MCF 10A (cell line): ENCODE results near the gene ABCB1. TPM values are rescaled to one million over a fixed set of nuclear protein-coding genes. Genes with fewer than 3 reads are reported as not detected.

Experiments
- BruUV-seq: library from RNA; stranded (reverse); fragments of 400-500 nt; replicated peaks from 2 replicates; lab custom pipeline; 2021; lab: Mats Ljungman, UMichigan
- CTCF ChIA-PET: fragments of 300-600 bp; sonication (Branson Sonifier 250); formaldehyde crosslinking; extraction: SDS; loops from one replicate; lab custom pipeline; 2021; ENCODE audit warnings: antibody characterized with exemption, inconsistent platforms; lab: Yijun Ruan, JAX
- POLR2A ChIA-PET: fragments of 300-600, 350-650 bp; sonication (Branson Sonifier 250); formaldehyde crosslinking; extraction: SDS; loops from one replicate; lab custom pipeline; 2020; ENCODE audit warnings: antibody characterized with exemption, inconsistent platforms; lab: Yijun Ruan, JAX
- DNase-seq: peaks from one replicate; pipeline ENCODE4 v3.0.0-alpha.2; 2018; ENCODE audit not compliant: unreplicated experiment
- H3K27ac Mint-ChIP-seq: one replicate; pipeline ENCODE4 v1.8.0; 2022; ENCODE audit warnings: mild to moderate bottlenecking, low read depth, mixed read lengths; ENCODE audit not compliant: unreplicated experiment
- H3K27me3 Mint-ChIP-seq: one replicate; pipeline ENCODE4 v1.8.0; 2022; ENCODE audit warnings: mixed read lengths; ENCODE audit not compliant: insufficient read depth, unreplicated experiment
- H3K36me3 Mint-ChIP-seq: one replicate; pipeline ENCODE4 v1.8.0; 2022; ENCODE audit warnings: mild to moderate bottlenecking, moderate library complexity, mixed read lengths; ENCODE audit not compliant: insufficient read depth, unreplicated experiment
- H3K4me1 Mint-ChIP-seq: one replicate; pipeline ENCODE4 v1.8.0; 2022; ENCODE audit warnings: mixed read lengths; ENCODE audit not compliant: insufficient read depth, unreplicated experiment
- H3K4me3 Mint-ChIP-seq: one replicate; pipeline ENCODE4 v1.8.0; 2022; ENCODE audit warnings: mild to moderate bottlenecking, moderate library complexity, mixed read lengths; ENCODE audit not compliant: unreplicated experiment
- H3K9me3 Mint-ChIP-seq: one replicate; pipeline ENCODE4 v1.8.0; 2022; ENCODE audit warnings: mixed read lengths; ENCODE audit not compliant: unreplicated experiment
- CTCF ChIP-seq: fragments of 200-600 bp; IDR thresholded peaks from one replicate; pipeline ENCODE4 v1.8.0; 2022; ENCODE audit warnings: antibody characterized with exemption, mild to moderate bottlenecking; ENCODE audit not compliant: unreplicated experiment
- intact Hi-C: fragments of 100-400 bp; cut with micrococcal nuclease; formaldehyde crosslinking; loops from 2 replicates; pipeline ENCODE4 v1.14.1; 2022
- total RNA-seq: library from RNA; stranded (reverse); gene quantifications from 2 replicates; pipeline ENCODE4 v1.2.3, GENCODE V29; 2022

The ABCB1 gene
- total RNA-seq, 1 experiment from 2014 or later: not detected

- DNase-seq: no peak
- CTCF ChIA-PET: interaction anchor here (0.8 kb wide), 1 partner anchor 30 kb away, joined by 4 read pairs; no protein-coding TSS in a partner anchor
- H3K27ac Mint-ChIP-seq: no peak overlapping the region
- no peak for TF ChIP-seq CTCF
- no peaks in the 10 kb centered on the region for H3K9me3 Mint-ChIP-seq
- H3K36me3 Mint-ChIP-seq: no peaks in the 10 kb centered on the region
- no peak overlapping the region for H3K4me3 Mint-ChIP-seq
- peaks cover 15% of the 10 kb centered on the region for H3K27me3 Mint-ChIP-seq
- intact Hi-C loops: no loop called here
- no TSS peak for BruUV-seq
- H3K4me1 Mint-ChIP-seq: no peaks in the 10 kb centered on the region
- POLR2A ChIA-PET: interaction anchor here (0.6 kb wide), 1 partner anchor 512 kb away, joined by 3 read pairs; no protein-coding TSS in a partner anchor
Measured at GRCh38 chr7:87592300-87592699, 8.4 kb downstream of the ABCB1 start.

- intact Hi-C loops: no loop called here
- no peaks in the 10 kb centered on the region for H3K4me1 Mint-ChIP-seq
- H3K27me3 Mint-ChIP-seq: peaks cover 9% of the 10 kb centered on the region
- BruUV-seq: no TSS peak
- H3K36me3 Mint-ChIP-seq: no peaks in the 10 kb centered on the region
- ChIA-PET CTCF (interaction anchor here (0.6 kb wide), 1 partner anchor 162 kb away, joined by 4 read pairs; no protein-coding TSS in a partner anchor), POLR2A (no interaction called here)
- H3K4me3 Mint-ChIP-seq: no peak overlapping the region
- DNase-seq: no peak
- H3K27ac Mint-ChIP-seq: no peak overlapping the region
- H3K9me3 Mint-ChIP-seq: no peaks in the 10 kb centered on the region
- no peak for TF ChIP-seq CTCF
Measured at GRCh38 chr7:87591211-87591610, 9.5 kb downstream of the ABCB1 start.

- DNase-seq: no peak
- no TSS peak for BruUV-seq
- CTCF ChIA-PET: no interaction called here
- Mint-ChIP-seq H3K4me1 (no peaks in the 10 kb centered on the region), H3K27ac (no peak overlapping the region), H3K27me3 (peaks cover 11% of the 10 kb centered on the region), H3K9me3 (no peaks in the 10 kb centered on the region), H3K4me3 (no peak overlapping the region), H3K36me3 (no peaks in the 10 kb centered on the region)
- intact Hi-C loops: no loop called here
- TF ChIP-seq CTCF: no peak
- POLR2A ChIA-PET: no interaction called here
Measured at GRCh38 chr7:87590578-87590977, 10.1 kb downstream of the ABCB1 start.

- Mint-ChIP-seq H3K4me1 (no peaks in the 10 kb centered on the region), H3K27ac (no peak overlapping the region), H3K9me3 (no peaks in the 10 kb centered on the region), H3K4me3 (no peak overlapping the region), H3K36me3 (no peaks in the 10 kb centered on the region), H3K27me3 (peaks cover 20% of the 10 kb centered on the region)
- BruUV-seq: no TSS peak
- ChIA-PET POLR2A (no interaction called here), CTCF (no interaction called here)
- TF ChIP-seq CTCF: no peak
- intact Hi-C loops: no loop called here
- DNase-seq: no peak
Measured at GRCh38 chr7:87589631-87590030, 11.1 kb downstream of the ABCB1 start.
